ENCODE results near the gene STEAP1B.

DNA sequence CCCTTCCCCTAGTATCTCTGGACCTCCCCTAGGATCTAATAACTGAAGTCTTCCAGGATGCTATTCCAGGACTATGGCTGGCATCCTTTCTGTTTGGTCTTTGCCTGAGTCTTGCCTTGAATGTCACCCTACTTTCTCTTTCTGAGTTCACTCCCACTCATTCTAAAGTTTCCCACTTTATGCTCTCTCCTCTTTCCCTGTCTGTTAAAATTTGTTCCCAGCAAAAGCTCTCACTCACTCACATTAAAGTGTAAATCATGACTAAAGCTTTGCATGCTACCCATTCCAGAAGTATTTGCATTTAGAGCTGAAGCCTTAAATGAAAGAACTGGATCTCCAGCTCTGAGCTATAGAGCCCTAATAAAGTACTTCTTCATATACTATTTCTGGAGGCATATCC lies 100.9 kb downstream of the STEAP1B start:
- TF ChIP-seq RAD21 (IDR thresholded peaks at IDR 0.05): no peak
- TF ChIP-seq, protein P1, sequence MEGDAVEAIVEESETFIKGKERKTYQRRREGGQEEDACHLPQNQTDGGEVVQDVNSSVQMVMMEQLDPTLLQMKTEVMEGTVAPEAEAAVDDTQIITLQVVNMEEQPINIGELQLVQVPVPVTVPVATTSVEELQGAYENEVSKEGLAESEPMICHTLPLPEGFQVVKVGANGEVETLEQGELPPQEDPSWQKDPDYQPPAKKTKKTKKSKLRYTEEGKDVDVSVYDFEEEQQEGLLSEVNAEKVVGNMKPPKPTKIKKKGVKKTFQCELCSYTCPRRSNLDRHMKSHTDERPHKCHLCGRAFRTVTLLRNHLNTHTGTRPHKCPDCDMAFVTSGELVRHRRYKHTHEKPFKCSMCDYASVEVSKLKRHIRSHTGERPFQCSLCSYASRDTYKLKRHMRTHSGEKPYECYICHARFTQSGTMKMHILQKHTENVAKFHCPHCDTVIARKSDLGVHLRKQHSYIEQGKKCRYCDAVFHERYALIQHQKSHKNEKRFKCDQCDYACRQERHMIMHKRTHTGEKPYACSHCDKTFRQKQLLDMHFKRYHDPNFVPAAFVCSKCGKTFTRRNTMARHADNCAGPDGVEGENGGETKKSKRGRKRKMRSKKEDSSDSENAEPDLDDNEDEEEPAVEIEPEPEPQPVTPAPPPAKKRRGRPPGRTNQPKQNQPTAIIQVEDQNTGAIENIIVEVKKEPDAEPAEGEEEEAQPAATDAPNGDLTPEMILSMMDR (IDR thresholded peaks at IDR 0.05; ENCODE audit: low read depth, low read length, missing input control): no peak
- TF ChIP-seq TAF1 (conservative IDR thresholded peaks at IDR 0.05): no peak

All from liver (tissue), 3 donors.